TTC549 (cell line): ENCODE results near the gene SNCA.

Experiments used
- FAIRE-seq: peaks from 2 replicates; lab custom pipeline; 2012; peaks lifted over from hg19 to GRCh38; lab: Jason Lieb, UNC

SNCA gene

DNA sequence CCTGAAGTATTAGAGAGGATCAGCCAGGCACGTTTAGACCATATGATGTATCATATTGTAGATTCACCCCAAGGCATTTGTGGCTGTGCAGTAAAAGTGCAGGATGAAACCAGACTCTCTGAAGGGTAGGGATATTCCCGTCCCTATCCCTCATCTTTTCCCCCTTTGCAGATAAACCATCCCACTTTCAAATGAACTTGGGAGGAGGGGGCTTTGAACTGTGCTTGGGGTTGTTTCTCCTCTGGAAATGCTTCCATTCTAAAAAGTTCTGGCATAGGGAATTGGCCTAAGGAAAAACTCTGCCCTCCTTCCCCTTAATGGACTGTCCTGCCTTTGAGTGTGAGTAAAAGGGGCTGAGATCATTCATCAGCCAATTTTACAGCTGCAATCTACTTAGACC lies 23.8 kb downstream of the SNCA start:
- no peak for FAIRE-seq

DNA sequence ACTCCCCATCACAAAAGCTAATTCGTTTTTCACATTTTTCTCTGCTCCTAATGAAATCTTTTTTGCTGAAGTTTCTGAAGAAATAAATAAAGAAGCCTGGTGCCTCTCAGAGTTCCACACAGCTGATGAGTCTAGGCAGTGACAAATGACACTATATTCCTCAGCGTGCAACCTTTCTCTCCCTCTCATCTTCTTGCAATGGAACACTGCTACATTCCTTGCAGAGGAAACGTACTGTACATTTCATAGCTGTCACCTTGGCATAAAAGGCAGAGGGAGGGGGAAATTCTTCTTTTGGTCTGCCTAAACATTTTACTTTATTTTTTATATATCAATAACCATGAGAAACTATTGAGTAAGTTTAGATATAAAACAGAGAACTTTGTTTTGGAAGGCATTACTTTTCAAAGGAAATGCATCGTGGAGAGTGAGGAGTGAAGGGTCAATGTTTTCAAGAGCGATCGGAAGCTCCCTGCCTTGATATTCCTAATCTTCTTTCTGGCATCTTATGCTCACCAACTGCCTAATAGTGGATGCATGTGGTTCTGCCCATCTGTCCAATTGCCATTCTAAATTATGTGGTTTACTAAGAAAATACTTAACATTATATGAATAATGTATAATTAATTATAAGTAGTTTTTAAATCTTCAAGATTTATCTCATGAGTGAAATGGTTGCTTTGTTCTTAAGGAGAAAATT lies 29.4 kb downstream of the SNCA start:
- FAIRE-seq = no peak

DNA sequence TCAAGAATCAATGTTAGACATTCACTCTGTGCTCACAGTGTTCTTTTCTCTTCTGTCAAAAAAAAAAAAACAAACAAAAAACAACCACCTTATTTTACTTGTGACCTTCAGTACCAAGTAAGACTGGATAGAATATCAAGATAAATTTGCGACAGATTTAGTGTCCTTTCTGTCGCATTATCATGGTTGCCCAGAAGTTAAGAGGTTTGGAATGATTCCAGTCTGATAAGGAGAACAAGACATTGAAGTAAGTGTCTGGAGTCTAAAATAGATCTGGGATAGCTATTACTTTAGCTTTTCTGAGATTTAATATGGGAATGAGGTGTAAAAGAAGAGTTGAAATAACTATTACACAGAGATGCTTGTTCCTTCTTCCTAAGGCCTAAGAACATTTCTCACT lies 31.7 kb downstream of the SNCA start:
- no peak for FAIRE-seq

DNA sequence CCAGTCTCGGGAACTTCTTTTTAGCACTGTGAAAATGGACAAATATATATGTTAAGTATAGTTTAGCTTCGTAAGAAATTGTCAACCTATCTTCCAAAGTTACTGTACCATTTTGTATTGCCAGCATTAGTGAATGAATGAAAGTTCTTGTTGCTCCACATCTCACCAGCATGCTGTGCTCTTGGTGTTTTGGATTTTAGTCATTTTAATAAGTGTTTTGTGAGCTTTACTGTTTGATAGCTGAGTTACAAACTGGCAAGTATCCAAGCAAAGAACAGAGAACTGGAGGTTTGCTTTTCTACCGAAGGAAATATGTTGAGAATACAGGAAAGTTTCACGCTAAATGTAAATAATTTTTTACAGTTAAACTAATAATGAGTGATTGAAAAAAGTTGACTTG lies 33.0 kb downstream of the SNCA start:
- no peak for FAIRE-seq

DNA sequence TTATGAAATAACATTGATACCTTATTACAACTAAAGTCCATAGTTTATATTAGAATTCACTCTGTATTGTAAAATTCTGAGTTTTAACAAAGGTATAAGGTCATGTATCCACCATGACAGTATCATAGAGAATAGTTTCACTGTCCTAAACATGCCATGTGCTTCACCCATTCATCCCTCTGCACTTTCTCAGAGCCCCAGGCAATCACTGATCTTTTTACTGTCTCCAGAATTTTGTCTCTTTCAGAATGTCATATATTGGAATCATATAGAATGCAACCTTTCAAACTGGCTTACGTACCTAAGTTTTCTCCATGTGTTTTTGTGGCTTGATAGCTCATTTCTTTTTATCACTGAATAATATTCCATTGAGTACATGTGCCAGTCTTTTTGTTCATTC lies 33.9 kb downstream of the SNCA start:
- FAIRE-seq = no peak

DNA sequence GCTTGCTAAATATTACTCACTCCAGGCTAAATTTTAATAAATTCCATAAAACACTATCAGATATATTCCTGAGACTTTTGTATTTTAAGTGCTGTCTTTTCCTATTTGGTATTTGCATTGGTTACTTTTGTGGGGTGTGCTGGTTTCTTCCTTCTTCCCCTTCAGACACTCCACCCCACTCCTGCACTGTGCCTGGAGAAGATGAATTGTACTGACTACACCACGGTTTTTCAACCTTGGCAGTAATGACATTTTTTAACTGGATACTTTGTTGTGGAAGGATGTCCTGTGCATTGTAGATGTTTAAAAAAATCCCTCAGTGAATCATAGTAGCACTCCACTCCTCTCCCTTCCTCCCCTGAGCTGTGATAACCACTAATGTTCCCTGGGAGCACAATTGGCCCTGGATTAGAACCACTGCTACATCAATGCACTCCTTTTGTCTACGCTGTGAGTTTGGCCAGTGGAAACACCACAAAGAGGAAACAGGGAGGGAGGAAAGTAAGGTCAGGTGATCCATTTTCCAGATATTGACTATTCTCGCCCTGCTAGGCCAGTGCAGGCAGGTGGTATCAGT lies 36.3 kb downstream of the SNCA start:
- no peak for FAIRE-seq

DNA sequence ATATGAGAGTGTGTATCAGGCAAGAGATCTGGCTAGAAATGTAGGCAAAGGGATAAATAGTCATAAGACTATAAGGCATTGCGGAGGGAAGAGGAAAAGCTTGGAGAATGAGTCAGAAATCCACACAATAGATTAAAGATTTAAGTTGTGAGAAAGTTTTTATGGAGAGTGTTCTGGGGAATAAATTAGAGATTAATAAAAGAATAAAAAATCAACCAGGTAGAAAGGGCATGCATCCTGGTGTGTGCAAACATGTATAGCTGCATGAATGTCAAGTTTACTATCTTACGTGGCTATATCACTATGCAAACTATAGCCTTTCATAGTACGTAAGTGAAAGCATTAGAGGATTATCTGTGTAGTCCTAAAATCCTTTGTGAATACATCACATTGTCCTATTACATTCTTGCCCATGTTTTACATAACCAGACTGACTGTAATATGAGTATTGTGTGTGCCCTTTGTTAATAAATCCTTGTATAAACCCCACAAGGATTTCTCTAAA lies 36.9 kb downstream of the SNCA start:
- FAIRE-seq = no peak

DNA sequence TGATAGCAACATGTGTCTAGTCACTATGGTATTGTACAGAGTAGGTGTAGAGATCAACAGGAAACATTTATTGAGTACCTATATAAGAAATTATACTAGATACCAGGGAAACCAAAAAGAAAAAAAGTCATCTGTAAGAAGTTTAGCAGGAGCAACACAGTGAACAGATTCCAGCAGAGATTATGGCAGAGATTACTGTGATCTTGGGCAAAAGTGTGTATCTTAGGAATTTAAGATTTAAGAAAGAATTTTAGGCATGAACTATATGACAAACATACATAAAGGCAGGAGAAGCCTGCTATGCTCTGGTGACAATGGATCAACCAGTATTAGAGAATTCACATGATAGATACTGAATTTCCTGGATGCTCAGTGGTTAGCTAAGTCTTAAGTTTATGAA lies 37.9 kb downstream of the SNCA start:
- no peak for FAIRE-seq

DNA sequence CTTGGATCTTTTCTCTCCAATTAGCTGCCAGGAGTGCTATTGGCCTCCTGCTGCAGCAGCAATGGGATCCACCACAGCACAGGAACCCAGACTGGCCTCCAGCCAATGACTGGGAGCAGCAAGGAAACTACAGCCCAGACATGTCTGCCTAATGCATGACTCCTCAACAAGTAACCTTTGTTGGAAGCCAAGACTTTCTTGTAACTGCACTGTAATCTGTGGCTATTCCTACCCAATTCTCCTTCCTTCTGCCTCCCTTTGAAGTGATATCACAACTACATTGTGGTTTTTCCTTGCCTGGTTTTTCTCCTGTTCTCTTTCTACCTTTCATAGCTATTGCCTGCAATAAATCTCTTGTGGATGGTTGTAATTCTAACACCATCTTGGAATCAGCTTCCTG lies 39.8 kb downstream of the SNCA start:
- FAIRE-seq = no peak

DNA sequence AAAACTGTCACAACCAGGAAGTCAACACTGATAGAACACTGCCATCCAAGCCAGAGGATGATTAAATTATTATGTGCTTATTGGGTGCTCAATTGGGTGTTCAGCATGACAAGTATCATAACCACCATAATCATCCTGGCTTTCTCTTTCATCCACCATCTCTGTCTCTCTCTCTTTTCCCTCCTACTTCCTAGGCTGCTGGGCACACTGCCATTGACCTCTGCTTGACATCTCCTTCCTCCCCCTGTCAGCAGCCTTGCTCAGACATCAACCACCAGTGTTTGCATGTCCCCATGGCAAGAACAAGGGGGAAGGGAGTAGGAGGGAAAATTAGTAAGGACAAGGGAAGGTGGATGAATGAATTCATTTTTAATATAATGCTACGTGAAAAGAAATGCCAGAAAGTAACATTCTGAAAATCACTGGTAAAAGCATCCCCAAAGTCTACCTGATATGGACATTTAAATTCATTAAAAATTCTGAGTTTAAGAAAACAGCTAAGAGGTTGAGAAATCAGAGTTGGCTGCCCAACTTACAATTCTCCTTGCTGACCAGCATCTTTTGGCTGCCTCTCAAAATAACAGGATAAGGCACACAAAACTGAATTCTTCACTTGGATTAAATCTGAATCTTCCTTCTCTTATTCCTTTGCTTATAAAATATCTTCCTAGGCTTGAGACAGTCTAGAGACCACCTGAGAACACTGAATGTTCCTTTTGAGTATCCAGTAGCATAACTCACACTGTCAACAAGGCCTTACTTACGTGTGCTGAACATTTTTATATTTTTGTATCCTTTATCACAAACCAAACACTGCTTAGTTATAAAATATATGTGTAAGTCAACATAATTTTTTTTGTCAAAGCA lies 48.5 kb downstream of the SNCA start:
- FAIRE-seq = no peak

DNA sequence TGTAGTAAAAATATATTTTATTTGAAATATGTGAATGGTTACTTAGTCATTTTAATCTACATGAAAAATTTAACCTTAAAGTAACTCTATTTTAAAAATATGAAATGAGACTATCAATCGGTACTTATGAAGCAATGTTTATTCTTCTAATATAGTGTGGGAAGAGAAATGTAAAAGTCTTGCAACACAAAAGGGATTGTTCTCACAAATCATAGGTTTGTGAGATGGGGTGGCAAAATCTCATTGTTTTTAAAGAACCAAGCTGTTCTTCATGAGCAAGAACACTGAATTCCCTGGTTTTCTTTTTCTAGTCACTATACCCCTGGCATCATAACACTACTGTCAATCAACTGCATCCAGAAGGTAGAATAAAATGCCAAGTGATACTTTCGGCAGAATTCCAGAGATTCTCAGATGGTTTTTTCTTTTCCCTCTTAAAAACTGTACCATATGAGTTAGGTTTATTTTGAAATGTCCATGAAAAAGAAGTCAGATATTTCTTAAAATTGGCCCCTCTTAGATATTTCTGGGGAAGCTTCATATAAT lies 52.2 kb downstream of the SNCA start:
- no peak for FAIRE-seq

DNA sequence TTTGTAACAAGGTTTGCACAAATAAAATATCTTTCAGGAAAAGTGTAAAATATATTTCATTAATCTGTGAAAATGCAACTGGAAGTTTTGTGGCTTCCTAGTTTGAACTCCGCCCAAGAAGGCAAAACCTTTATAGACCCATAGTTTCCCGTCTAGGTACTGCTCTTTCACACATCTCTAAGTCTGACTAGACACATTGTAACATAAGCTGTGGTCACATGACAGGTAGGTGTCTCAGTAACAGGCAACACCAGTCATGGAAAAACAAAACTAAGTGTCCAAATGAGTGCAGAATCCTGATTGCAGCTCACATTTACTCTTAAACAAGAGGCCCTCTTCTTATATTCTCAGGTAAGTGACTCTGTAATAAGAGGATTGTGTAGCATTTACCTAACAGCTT lies 55.6 kb downstream of the SNCA start:
- no peak for FAIRE-seq

DNA sequence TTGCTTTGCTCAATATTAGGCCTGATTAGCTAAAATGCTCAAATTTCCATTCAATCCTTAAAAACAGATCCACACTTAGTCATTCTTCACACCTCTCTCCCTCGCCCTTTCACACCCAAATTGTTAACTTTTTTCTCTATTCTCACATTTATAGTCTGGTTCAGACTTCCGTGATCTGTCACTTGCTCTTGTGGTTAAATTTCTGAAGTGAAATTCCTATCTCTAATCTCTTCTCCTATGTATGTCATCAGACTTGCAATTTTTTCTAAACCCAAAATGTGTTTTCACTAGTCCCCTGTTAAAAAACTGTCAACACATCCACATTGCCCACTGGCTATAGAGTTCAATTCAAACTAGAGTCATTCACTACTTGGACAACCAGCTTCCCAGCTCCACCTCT lies 63.2 kb downstream of the SNCA start:
- no peak for FAIRE-seq

DNA sequence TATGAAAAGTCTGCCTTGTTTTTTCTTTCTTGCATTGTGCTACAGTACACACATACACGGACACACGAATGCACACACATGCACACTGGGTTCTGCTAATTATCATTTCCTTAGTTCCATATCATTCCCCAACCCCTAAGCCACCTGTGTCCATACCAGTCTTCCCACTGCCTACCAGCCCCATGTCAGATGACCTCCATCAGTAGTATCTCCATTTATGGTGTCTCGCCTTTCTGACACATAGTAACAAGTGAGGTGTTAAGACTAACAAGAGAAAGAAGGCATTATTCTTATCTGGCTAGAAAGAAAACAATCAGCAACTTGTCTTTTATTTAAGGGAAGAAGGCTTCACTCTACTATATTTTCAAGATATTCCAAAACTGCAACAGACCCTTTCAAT lies 67.1 kb downstream of the SNCA start:
- FAIRE-seq = no peak

DNA sequence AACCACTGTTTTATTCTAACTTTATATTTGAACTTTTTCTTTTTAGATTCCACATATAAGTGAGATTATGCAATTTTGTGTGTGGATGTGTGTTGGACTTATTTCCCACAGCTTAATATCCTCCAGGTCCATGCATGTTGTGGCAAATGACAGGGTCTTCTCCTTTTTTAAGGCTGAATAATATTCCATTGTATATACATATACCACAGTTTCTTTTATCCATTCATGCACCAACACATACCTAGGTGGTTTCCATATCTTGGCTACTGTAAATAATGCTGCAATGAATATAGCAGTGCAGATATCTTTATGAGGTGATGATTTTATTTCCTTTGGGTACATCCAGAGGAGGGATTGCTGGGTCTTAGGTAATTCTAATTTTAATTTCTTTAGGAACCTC lies 69.0 kb downstream of the SNCA start:
- FAIRE-seq = no peak

DNA sequence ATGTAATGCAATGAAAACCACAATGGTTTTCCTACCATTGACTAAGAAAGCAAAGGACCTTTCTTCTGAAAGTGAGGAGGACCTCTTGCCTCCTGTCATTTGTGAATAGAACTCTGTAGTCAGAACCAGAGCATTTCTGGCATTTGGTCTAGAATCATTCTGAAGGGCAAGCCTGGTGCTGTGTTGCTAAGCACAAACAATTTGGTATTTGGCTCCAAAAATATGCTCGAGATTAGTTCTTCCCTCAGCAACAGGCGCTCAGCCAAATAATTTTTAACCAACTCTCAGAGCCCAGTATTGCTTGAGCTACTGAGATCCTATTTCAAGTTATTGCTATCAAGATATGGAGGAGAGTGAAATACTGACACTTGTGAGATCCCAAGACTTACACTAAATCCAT lies 71.0 kb downstream of the SNCA start:
- no peak for FAIRE-seq

DNA sequence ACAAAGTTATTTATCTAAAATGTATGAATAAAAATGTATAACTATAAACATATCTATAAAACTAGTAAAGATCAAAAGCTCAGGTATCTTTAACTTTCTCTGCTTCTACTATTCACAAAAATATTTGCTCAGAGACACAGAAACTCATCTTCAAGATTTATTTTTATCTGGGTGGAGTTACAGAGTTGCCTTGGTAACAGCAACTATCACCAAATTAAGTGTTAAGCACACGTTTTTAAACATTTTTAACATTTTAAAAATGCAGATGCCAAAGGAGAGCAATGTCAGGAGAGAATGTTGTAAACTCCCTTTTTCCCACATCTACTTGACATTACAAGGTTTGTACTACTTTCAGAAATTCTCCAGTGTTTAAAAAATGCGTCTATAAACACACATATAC lies 71.4 kb downstream of the SNCA start:
- no peak for FAIRE-seq

DNA sequence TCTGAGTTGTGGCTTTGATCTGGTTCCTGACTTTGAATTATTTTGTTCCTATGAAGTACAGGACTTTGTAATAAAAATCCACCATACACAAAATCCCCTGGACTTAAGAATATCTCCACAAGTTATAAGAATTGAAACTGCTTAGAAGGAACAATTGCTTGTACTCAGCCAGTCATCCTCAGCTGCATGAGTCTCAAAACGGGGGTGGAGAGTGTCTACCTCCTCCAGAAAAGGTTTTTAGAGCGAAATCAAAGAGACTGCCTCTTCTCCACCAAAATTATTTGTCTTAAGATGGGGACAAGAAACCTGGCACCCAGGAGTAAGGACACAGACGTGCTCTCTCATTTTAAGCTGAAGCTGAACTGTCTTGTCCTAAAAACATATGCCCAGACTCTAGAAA lies 74.7 kb downstream of the SNCA start:
- FAIRE-seq = no peak

DNA sequence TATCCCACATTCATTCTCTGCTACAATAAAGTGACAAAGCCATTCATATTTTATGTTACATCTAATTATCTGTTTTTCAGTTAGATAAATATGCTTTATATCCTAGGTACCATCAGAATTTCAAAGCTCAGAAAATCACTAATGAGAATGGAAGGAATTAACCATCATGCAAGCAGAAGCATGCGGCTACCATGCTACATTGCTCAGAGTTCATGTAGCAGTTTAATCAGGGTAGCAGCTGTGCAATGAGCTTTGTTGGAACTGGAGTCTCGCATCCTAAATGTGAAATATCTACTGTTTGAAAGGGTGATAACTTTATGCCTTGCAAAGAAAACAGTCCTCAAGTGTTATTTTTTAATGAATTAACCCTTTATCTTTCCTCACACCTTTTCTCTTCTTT lies 77.5 kb downstream of the SNCA start:
- no peak for FAIRE-seq

DNA sequence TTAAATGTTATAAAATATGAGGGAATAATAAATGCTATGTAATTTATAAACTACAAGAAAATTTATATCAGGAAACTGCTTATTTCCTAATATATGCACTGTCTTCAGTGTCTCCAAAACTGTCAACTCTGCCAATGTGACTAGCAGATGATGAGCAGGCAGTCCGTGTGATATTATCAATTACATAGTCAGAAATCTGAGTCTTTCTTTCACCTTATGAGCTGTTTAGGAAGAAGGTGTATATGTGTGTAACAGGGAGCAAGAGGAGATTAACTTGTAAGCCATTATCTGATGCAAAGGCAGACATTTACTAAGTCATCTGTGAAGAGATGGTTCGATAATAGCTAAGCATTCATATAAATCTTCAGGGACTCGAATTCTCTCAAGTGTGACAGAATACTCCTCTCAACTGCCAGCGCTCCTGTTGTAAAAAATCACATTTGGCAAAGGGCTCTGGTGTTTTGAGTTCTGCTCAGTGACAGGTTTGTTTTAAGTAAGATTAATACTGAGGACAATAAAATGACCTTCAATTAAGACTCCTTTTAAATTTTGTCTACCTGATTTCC lies 79.7 kb downstream of the SNCA start:
- no peak for FAIRE-seq

DNA sequence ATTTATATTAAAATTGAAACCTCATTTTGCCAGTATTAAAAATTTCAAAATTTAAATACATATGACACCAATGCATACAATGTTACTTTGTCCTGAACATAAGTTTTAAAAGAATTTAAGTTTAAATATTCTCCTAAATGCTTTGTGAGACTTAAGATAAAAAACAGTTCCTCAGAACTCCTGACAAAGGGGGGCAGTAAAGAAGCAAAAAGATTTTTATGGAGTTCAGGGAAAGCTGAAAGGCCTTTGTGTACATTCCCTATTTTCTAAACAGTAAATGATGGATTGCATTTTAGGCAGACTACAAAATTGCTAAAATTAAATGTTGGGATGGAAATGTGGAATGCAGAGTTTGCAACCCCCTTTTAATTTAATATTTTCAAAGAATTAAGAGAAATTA lies 81.7 kb downstream of the SNCA start:
- FAIRE-seq = no peak

DNA sequence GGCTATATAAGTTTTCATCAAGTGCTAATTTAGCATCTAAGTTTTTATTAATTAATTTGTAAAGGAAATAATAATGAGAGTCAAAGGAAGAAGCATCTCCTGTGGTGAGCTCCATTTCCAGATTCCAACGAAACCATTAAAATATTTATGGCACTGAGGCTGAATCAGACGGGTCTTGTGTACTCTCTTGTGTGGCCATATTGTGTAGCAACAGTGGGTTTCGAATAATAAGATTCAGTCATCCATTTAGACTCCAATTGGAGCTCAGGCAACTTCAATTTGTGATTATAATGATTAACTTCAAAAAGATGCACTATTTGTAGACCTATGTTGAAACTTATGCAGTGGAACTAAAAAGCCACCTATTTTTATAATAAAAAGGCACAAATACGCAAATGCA lies 82.4 kb downstream of the SNCA start:
- no peak for FAIRE-seq

DNA sequence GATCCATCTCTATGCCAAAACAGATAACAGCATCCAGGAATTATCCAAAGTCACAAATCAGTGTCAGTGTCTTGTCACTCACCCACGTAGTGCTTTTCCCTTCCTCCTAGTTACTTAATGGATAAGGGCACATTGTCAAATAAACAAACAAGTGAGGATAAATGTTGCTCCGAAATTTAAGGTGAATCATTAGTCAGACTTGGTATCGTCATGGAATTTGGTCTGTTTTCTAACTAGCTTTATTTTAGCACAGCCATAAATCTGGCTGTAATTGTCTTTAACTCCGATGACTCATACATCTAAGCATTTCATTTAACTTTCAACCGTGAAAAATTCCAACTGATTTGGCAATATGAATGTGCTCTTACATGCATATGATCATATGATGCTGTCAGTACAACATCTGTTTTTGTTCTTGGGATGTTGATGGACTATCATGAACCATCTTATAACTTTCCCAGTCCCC lies 83.3 kb downstream of the SNCA start:
- FAIRE-seq = no peak
